Caco-2 (cell line): ENCODE results near the gene MEX3D. TPM values are rescaled to one million over a fixed set of nuclear protein-coding genes. Genes with fewer than 3 reads are reported as not detected.
"Not testable (repeated sequence)": the region's sequence is repeated elsewhere in the genome, so short reads cannot be mapped to it uniquely, and the experiment has no call there.

Experiments
- BruUV-seq: library from RNA; stranded (reverse); fragments of 400-500 nt; replicated peaks from 2 replicates; lab custom pipeline; 2021; lab: Mats Ljungman, UMichigan
- CTCF ChIA-PET: fragments of 300-600 bp; sonication (Branson Sonifier 250); formaldehyde crosslinking; loops from one replicate; lab custom pipeline; 2022; ENCODE audit warnings: antibody characterized with exemption; lab: Charles Lee
- POLR2A ChIA-PET: fragments of 300-600 bp; sonication (Branson Sonifier 250); formaldehyde crosslinking; loops from one replicate; lab custom pipeline; 2022; ENCODE audit warnings: antibody characterized with exemption; lab: Charles Lee
- DNase-seq, 2 experiments: peaks; one replicate each; pipeline versions ENCODE4 v3.0.0 to v3.0.0-alpha.2; 2020 to 2022
- H3K27me3 ChIP-seq: replicated peaks from 2 replicates; pipeline ENCODE4 v1.6.0; 2011; ENCODE audit warnings: low read length; ENCODE audit not compliant: control insufficient read depth, insufficient read depth
- H3K36me3 ChIP-seq: 2 replicates; pipeline ENCODE4 v1.5.1; 2011; ENCODE audit warnings: low read length; ENCODE audit not compliant: control insufficient read depth, insufficient read depth
- H3K4me1 ChIP-seq: fragments of 250-450 bp; sonication (Bioruptor Pico); 2 replicates; pipeline ENCODE4 v1.5.1; 2020; ENCODE audit warnings: mild to moderate bottlenecking
- H3K4me3 ChIP-seq: 2 replicates; pipeline ENCODE4 v1.5.1; 2011; ENCODE audit warnings: low read depth, mild to moderate bottlenecking, control low read depth, low read length
- H3K9me3 ChIP-seq: fragments of 250-450 bp; sonication (Bioruptor Pico); 2 replicates; pipeline ENCODE4 v1.5.1; 2020; ENCODE audit warnings: mild to moderate bottlenecking, moderate library complexity
- H3K27ac Mint-ChIP-seq: one replicate; pipeline ENCODE4 v1.8.0; 2022; ENCODE audit warnings: mixed read lengths; ENCODE audit not compliant: unreplicated experiment
- H3K27me3 Mint-ChIP-seq: one replicate; pipeline ENCODE4 v1.8.0; 2022; ENCODE audit warnings: mixed read lengths; ENCODE audit not compliant: insufficient read depth, unreplicated experiment
- H3K36me3 Mint-ChIP-seq: one replicate; pipeline ENCODE4 v1.8.0; 2022; ENCODE audit warnings: mild to moderate bottlenecking, mixed read lengths; ENCODE audit not compliant: insufficient read depth, unreplicated experiment
- H3K4me1 Mint-ChIP-seq: one replicate; pipeline ENCODE4 v1.8.0; 2022; ENCODE audit warnings: low read depth, mixed read lengths; ENCODE audit not compliant: unreplicated experiment
- H3K4me3 Mint-ChIP-seq: one replicate; pipeline ENCODE4 v1.8.0; 2022; ENCODE audit warnings: mild to moderate bottlenecking, moderate library complexity, mixed read lengths; ENCODE audit not compliant: unreplicated experiment
- H3K9me3 Mint-ChIP-seq: one replicate; pipeline ENCODE4 v1.8.0; 2022; ENCODE audit warnings: mixed read lengths; ENCODE audit not compliant: unreplicated experiment
- CTCF ChIP-seq, 2 experiments: fragments of 200-600 bp in 1 of 2; IDR thresholded peaks; 1 replicate in 1 of 2; 2 replicates in 1 of 2; pipeline versions ENCODE4 v1.5.1 to v1.8.0; 2011 to 2022; ENCODE audit warnings: antibody characterized with exemption in 1 of 2, control low read depth in 1 of 2, inconsistent platforms in 1 of 2, low read depth in 1 of 2, low read length in 1 of 2, mild to moderate bottlenecking in 1 of 2, moderate library complexity in 1 of 2; ENCODE audit not compliant: insufficient read depth in 1 of 2, severe bottlenecking in 1 of 2, unreplicated experiment in 1 of 2
- intact Hi-C: fragments of 100-400 bp; cut with micrococcal nuclease; formaldehyde crosslinking; loops from one replicate; pipeline ENCODE4 v1.10.0; 2022; ENCODE audit not compliant: unreplicated experiment
- total RNA-seq: library from RNA; stranded (reverse); gene quantifications from 2 replicates; pipeline ENCODE4 v1.2.3, GENCODE V29; 2022

Gene MEX3D
- total RNA-seq, 1 experiment from 2014 or later = 52.1 TPM

GRCh38 chr19:1538978-1539377 lies 29.1 kb downstream of the MEX3D start:
- POLR2A ChIA-PET = no interaction called here
- BruUV-seq = no TSS peak
- CTCF ChIA-PET = no interaction called here
- Histone ChIP-seq H3K4me3 (no peak overlapping the region), H3K9me3 (no peaks in the 10 kb centered on the region), H3K27me3 (no peaks in the 10 kb centered on the region), H3K36me3 (no peaks in the 10 kb centered on the region), H3K4me1 (no peaks in the 10 kb centered on the region)
- intact Hi-C loops = no loop called here
- H3K36me3 Mint-ChIP-seq = no peaks in the 10 kb centered on the region
- TF ChIP-seq CTCF (IDR thresholded peaks at IDR 0.05; ENCODE audit: insufficient read depth in 1 of 2, low read depth in 1 of 2, low read length in 1 of 2, severe bottlenecking in 1 of 2, unreplicated experiment in 1 of 2) = no peak
- no peak for DNase-seq
- H3K27ac Mint-ChIP-seq = no peak overlapping the region
- H3K27me3 Mint-ChIP-seq = peaks cover 3% of the 10 kb centered on the region
- no peaks in the 10 kb centered on the region for H3K4me1 Mint-ChIP-seq
- no peaks in the 10 kb centered on the region for H3K9me3 Mint-ChIP-seq
- H3K4me3 Mint-ChIP-seq = no peak overlapping the region

DNA sequence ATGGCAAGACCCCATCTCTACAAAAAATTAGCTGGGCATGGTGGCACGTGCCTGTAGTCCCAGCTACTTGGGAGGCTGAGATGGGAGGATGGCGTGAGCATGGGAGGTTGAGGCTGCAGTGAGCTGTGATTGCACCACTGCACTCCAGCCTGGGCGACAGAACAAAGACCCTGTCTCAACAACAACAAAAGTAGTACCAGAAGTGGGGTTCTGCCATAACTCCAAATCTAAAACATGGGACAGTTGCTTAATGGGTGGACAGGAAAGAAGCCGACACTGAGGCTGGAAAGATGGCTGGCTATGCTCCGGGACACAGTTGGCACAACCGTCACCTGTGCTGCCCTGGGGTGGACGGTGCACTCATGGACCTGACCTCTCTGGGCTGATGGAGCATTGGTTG lies 32.4 kb downstream of the MEX3D start:
- DNase-seq, H3K36me3 ChIP-seq, H3K4me1 ChIP-seq, BruUV-seq, H3K9me3 Mint-ChIP-seq, H3K27me3 ChIP-seq, H3K27me3 Mint-ChIP-seq, H3K9me3 ChIP-seq, intact Hi-C loops, H3K4me1 Mint-ChIP-seq, H3K4me3 ChIP-seq, H3K36me3 Mint-ChIP-seq, H3K27ac Mint-ChIP-seq, H3K4me3 Mint-ChIP-seq: not testable (repeated sequence)
- POLR2A ChIA-PET = interaction anchor here (0.6 kb wide), 1 partner anchor 9 kb away, joined by 4 read pairs; no protein-coding TSS in a partner anchor
- CTCF ChIA-PET = interaction anchor here (0.6 kb wide), 1 partner anchor 81 kb away, joined by 5 read pairs; no protein-coding TSS in a partner anchor

DNA sequence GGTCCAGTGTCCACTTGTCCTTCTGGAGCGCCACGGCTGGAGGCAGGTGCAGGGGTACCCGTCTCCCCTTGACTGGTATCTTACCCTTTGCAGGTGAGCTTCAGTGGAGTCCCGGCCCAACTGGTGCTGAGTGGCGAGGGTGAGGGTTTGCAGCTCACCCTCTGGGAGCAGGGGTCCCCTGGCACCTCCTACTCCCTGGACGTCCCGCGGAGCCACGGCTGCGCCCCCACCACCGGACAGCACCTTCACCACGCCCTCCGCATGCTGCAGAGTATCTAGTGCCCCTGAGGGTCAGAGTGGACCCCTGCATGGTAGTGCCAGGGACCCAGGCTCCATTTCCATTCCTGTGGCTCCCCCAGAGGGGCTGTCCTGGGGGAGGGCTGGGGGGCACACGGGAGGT lies 33.2 kb downstream of the MEX3D start:
- no peaks in the 10 kb centered on the region for H3K9me3 ChIP-seq
- no peaks in the 10 kb centered on the region for H3K27me3 Mint-ChIP-seq
- no peak overlapping the region for H3K27ac Mint-ChIP-seq
- DNase-seq = no peak
- no peaks in the 10 kb centered on the region for H3K4me1 ChIP-seq
- no peaks in the 10 kb centered on the region for H3K4me1 Mint-ChIP-seq
- H3K36me3 ChIP-seq = no peaks in the 10 kb centered on the region
- H3K4me3 ChIP-seq = no peak overlapping the region
- peaks cover 5% of the 10 kb centered on the region for H3K36me3 Mint-ChIP-seq
- ChIA-PET CTCF (interaction anchor here (0.5 kb wide), 1 partner anchor 21 kb away, joined by 5 read pairs; no protein-coding TSS in a partner anchor), POLR2A (no interaction called here)
- intact Hi-C loops = no loop called here
- TF ChIP-seq CTCF (IDR thresholded peaks at IDR 0.05; ENCODE audit: insufficient read depth in 1 of 2, low read depth in 1 of 2, low read length in 1 of 2, severe bottlenecking in 1 of 2, unreplicated experiment in 1 of 2) = no peak
- no peaks in the 10 kb centered on the region for H3K9me3 Mint-ChIP-seq
- BruUV-seq = no TSS peak
- H3K27me3 ChIP-seq = no peaks in the 10 kb centered on the region
- no peak overlapping the region for H3K4me3 Mint-ChIP-seq
